Activated CD4-positive, alpha-beta T cell treated with anti-CD3 and anti-CD28 coated beads, Interleukin-2, amount 50 U/mL, for 1 hour (primary cell): ENCODE data around the gene CACNA1E.

Experiments used
- DNase-seq: peaks from one replicate; pipeline ENCODE4 v3.0.0-alpha.2; 2020

CACNA1E gene

DNA sequence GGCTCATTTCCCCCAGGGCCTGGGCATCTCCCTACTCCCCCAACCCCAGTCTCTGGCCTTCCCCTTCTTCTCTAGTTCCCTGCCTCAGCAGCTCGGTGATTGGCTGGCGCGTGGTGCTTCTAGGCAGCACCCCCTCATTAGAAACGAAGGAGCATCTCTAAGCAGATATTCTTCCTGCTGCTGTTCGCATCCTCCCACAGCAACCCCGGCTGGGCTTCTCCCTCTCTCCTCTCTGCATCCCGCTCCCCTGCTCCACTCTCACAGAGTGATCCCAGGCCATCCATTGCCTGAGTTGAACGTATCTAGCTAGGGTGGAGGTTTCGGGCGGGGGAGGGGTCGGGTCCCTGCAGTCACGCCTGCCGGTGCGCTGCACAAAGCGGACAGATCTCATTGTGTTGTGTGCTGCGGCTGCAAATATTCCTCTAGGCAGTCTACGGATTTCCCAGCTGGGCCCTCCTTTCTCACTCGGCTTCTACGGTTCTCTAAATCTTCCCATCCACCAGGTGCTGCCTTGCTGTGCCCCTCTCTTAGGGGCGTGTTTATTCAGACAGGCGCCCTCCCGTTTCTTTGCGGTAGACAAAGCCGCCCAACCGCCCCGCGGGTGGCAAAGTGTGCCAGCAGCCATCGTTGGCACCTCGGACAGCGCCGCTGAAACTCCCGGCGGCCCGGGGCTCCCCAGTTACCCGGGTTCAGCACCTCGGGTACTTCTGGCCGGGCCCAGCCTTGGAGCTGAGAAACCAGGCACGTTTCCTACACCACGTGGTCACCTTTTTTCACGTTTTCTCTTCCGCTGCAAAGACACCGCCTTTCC lies 2.2 kb downstream of the CACNA1E start:
- DNase-seq, result no peak

DNA sequence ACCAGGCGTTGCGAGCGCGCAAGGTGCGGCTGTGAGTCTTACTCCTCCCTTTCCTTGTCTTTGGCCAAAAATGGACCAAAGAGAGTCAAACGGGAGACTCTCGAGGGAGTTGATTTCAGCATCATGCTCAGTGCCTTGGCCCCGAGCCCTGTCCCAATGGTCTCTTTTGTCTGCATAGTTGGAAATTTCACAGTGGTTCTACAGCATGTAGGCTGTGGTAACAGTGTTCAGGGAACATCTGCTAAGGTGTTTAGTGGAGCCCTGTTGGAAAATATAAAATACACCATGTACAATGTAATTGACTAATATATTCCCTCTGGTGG lies 2.7 kb downstream of the CACNA1E start:
- no peak for DNase-seq

DNA sequence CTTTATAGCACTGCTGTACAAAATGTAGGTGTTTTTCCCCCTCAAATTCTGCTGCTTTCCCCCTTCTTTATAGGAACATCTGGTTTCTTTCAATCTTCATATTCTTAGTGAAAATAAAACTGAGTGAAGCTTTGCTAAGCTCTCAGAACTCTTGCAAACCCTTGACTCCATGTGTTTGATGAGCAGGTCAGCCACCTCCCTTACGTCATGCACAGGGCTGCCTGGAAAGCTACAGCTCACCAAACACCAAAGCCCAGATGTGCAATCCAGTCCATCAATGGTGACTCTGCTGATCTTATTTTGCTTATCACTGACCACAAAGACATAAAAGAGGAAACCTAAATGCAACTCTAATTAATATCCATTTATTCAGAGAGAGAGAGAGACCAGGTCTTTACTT lies 5.5 kb downstream of the CACNA1E start:
- DNase-seq, result no peak

DNA sequence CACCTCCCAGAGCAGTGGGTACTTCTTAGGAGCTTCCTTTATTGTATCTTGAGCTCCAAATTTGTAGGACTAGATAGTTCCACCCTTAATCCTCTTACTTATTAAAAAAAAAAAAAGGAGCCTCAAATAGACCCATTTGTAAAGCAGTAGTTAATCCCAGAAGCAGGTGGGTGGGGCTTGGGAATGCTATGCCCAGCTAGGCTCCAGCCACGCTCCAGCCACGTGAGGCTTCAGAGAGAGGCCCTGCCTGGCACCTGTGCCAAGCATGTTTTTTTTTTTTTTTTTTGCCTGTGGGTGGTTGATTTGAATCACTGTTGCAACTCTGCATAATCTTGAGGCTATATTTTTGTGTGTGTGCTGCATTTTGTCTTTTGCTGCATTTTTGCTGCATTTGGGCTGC lies 7.0 kb downstream of the CACNA1E start:
- no peak for DNase-seq

DNA sequence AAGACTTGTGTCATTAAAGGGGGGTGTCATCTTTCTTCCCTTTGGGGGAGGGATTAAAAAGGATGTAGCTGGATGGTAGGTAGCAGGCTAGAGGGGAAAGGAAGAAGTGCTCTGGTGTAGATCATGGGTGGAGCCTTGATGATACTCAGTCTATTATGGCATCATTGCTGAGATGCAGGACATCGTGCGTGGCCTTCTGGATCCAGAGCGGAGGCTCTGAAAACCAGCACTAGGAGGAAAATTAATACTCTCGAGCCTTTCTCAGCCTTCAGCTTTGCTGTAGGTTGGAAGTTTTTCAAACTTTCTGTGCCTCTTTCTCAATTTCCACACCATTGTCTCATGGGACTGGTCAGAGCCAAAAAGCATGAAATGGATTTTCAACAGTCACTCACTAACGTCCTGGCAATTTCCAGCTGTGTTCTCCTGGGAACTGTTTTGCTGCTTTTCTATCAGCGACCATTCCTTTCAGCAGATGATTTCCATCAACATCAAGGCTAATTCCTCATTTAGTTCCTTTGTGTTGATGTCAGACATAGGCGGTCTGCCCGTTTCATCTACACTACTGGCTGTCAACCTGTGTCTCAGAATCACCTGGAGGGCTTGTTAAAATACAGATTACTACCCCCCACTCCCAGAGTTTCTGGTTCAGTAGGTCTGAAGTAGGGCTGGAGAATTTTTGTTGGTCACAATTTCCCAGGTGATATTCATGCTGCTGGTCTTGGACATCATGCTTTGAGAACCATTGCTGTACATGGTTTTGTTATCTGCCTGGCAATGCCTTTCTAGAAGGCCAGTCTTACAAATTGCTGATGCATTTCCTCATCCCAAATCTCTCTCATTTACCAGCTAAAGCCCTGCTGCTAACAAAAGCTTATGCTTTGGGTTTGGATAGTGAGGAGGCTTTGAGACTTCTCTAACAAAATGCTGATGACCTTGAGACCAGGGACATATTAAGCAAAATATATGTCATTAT lies 7.7 kb downstream of the CACNA1E start:
- DNase-seq, result no peak

DNA sequence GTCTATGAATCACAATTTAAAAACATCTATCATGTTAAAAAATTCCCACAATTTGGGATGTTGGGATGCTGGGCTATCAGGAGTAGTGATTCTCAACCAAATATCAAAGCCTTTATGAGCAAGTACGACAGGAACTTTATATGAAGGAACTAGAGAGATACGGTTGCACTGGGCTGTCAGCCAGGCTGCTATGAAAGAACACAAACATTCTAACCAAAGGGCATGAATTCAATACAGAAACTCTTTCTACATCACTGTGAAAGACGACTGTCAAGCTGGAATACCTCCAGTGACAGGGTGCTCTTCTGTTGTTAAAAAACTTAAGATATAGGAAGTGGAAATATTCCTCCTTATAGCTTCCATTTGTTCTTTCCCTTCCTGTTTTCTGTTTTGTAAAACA lies 9.8 kb downstream of the CACNA1E start:
- DNase-seq, result no peak

DNA sequence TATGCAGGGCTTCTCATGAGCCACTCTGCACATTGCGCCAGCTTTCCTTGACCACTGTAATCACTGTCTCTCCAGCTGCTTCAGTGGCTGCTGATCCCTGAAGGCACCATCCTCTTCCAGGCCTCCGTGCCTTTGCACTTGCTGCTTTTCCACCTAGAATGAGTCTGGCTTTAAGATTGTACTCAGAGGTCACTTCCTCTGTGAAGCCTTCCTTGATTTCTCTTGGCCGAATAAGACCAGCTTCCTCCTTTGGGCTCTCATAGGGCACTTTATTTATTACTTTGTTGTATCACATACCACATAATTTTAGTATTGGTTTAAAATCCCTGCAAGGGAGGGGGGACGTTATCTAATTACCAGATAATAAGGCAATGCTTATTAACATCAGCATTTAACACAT lies 10.6 kb downstream of the CACNA1E start:
- DNase-seq, result no peak

DNA sequence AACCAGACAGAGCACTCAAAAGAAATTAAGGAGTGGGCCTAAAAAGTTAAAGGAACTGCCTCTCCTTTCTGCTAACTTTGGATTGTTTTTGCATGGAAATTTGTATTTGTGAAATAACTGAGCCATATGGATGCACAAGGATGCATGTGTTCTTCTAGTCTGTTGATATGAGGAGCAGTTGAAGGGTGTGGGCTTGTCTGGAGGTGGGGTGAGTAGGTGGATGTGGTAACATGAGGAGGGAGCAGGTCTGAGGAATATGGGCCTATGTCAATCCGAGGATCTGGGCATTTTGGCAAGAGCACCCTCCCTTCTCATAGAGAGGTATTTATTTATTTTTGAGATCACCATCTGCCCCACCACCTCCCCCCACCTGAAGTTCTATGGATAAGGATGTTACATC lies 13.4 kb downstream of the CACNA1E start:
- no peak for DNase-seq

DNA sequence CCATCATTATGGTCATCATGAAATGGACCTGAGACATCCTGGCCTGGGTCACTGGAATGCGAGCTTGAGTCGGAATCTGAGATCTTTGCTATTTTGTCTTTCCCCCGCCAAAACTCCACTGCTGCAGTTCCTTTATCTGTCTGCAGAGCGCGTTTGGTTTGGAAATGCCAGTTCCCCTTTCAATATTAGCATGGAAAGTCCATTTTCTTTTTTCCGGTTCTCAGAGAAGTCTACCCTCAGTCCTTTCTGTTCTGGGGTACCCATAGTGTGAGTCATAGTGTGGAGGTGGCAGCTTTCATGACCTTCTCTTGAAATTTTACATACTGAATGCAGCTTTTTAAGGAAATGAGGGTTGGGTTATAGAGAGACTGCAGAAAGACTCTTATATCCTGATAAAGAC lies 14.6 kb downstream of the CACNA1E start:
- no peak for DNase-seq

DNA sequence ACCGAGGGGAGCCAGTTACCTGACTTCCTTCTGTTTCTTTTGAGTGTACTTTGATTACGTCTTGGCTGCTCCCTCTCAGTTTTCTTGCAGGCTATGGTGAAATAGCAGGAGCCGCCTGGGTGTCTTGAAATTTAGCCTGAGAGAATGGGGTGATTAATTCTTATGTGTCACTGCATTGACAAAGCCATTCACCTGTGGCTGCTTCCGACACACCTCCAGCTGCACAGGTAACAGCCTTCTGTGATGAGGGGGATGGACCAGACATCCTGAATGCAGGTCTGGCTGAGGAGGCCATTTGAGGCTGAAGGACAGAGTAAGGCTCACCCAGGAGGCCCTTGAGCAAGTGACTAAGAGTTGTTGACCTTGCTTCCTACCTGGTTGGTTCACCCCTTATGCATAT lies 16.5 kb downstream of the CACNA1E start:
- DNase-seq, result no peak

DNA sequence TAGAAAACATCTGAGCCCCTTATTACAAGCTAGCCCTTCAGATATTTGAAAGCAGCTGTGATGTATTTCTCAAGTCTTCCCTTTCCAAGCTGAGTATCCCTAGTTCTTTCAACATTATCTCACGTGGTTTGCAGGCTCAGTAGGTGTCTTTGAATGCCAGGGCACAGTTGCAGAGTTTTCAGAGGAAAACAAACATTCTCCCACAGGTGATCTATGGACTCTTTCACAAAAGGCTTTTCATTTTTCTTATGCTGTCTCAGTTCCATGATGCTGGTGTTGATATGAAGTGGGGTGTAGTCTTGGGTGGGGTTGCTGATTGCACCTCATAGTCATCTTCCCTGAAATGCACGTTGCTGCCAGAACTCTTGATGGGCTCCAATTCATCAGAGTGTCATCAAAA lies 17.3 kb downstream of the CACNA1E start:
- no peak for DNase-seq

DNA sequence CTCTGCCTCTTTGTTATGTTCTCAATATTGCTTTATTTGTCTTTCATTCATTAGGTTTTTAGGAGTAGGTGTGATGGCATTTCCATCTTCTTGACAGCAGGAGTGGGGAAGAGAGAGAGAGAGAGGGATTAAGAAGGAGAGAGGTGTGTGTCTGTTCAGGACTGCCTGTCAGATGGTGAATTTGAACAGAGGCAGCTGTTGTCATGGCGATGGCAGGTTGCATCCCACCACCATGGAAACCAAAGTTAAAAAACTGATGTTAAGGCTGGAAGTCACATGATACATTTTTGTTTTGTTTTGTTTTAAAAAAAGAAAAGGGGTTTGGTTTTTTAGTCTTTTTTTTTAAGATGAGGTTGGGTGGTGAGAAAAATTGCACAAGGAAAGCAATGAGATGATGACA lies 18.3 kb downstream of the CACNA1E start:
- no peak for DNase-seq

DNA sequence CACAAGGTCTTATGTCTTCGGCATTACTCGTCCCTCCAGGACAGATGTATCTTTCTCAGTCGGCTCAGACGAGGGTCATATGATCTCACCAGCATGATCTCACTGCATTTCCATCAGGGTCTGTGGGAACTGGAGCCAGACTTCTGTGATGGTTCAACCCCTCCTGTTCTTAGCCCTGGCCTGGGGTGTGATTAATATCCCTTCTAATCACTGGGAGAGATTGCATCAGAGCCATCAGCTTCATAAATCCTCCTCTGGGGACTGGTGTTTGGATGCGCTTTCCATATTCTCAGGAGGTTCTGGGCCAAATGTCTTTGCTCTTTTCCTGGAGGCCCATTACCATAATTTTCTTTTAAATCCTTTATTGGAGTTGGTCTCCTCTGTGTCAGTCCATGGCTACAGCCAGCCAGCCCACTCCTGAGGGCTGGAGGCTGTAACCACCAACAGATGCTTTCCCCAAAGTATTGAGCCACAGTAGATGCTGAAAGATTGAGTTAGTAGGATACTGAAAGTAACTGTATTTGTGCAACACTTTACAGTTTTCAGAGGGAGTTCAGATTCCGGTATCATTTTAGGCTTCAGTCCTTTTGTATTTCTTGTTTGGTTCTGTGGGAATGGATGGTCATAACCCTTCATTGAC lies 20.0 kb downstream of the CACNA1E start:
- DNase-seq, result no peak

DNA sequence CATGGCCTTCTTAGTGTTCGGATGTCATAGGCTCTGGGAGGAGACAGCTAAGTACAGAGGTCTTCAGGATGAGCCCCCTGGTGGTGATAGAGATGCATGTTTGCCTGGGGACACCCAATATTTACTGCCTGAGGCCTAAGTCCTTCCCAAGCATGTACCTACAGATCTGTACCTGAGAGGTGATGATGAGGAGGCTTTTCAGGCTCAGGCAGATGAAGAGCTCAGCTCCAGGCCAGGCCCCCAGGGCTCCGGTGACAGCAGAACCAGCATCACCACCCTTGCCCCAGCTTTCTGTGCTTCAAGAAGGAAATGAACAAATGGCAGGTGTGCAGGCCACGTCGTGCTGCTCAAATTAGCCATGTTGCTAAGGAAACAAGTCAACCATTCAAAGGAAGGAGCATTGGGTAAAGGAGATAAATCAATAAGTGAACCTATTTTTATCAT lies 21.1 kb downstream of the CACNA1E start:
- DNase-seq, result no peak

DNA sequence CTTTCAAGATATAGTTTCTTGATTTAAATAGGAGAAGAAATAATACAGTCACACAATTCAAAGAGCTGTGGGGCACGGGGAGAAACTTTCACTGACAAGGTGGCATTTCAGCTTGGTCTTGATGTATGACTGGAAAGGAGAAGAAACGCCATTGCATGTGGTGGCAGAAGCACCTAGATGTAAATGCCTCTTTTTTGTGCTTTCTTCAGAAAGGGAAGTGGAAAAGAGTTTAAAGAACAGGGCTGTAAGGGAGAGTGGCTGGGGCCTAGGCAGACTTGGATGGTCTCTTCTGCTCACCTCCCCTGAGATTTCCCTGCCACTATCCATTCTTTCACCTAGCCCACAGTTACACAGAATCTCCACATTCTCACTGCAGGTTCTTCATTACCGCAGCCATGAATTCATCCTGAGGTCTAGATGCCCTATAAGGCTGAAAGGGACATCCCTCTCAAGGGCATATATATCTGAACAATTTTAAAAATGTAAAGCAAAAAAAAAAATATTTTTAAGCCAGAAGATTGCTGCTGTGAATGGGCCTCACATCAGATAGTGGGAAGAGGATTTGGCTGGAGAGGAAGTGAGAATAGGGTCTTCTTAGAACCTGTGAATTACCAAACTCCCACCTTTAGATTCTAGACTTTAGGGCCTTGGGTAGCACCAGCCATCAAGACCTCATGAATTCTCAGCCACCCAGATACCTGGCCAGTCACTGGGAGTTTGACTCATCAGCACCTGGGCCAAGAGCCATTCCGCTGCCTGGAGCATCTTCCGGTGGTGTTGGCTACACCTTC lies 23.4 kb downstream of the CACNA1E start:
- DNase-seq, result no peak

DNA sequence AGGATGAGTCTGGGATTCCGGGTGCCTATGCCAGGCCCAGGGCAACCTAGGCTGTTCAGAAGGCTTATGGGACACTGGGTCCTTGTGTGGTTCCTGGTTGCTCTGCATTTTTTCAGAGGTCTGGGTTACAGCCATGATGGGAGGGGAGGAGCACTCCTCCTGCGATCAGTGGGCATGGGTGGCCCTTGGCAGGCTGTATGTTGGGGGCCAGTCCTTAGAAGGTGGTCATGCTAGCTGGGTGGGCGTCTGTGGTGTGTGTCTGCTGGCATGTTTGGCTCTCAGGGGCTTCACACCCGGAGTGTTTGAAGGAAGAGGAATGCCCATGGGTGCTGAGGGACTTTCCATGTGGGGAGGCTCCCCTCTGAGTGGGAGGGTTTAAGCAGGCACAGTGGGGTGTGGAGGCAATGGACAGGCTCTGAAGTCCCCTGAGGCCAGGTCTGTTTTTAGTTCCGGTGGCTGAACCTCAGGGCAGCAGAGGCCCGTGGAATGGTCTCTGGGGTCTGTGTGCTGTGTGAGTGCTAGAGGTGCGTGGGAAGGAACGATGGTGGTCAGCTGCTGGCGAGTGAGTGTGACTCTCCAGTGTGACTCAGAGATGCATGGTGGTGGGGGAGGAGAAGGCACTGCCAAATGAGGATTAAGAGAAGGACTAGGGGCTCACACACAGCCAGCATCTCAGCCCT lies 25.3 kb downstream of the CACNA1E start:
- DNase-seq, result no peak

DNA sequence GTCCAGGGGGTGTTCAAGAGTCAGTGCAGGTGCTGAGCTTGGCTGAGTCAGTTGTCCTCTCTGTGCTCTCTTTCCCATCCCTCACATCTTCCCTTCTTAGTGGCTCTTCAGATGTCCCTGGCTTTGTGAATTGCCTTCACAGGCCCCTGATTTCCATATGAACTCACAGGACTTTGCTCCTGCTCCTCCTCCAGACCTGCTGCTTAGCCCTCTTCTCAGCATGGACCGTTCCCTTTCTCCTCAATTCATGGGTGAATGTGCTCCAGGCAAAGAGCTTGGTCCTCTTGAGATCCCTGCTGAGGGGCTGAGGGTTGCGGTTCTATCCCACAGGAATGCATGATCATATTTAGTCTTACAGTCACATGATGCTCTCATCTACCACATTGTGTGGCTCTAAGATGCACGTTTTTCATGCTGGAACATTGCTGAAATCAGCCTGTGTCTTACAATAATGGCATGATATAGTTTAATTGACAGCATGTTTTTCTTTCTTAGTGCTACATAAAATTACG lies 30.5 kb downstream of the CACNA1E start:
- no peak for DNase-seq

DNA sequence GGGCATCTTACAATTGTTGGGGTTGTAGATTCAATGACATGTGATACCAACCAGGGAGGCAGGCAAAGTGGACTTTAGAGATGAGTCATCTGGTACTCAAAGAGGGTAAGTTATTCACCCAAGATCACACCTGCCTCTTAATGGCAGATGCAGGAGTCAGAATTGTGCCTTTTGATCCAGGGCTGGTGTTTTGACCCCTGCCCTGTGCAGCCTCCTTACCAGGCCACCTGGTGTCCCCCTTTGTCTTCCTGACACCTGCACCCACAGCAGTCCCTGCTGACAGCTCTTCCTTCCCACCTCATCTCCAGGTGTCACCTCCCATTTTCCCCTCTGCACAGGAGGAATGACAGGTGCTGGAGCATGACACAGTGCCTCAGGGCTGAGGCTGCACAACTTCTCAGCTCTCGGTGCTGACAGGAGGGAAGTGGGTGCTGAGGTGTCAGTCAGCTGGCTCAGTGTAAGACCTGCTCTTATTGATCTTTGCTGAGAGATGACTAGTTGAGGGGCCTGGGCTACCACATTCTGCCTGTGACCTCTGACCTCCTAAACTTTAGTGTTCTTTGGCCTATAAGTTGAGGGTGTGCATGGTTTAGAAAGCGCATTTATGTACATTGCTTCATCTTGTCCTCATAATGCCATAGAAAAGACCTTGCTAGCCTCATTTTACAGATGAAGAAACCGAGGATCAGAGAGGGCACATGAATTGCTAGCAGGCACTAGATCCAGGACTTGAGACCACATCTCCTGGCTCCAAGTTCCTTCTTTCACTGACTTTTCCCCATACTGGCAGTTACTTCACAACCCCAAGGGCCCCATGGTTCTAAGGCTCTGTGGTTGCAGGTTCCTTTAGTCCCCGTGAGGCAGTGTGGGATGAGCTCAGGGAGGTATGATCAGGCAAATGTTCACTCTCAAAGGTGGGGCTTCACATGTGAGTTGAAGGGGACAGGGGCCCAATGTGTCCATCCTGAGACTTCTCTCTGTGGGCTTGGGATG lies 31.3 kb downstream of the CACNA1E start:
- no peak for DNase-seq

DNA sequence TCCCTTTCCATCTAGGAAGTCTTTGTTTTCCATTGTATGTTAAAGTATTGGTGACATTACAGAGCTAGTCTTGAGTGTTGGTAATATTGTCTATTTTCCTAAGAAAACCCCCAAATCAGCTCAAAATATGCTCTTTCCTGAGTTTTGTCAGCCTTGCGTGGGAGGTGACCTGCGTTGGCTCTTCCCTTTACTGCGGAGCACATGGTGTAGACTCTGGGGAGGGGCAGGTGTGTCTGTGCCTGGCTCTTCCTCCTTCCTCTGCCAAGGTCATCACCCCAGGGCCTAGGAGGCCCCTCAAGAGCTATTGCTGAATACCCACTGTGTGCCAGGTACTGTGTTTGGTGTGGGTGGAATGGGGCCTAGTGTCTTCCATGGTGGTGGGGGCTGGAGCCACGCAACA lies 33.4 kb downstream of the CACNA1E start:
- no peak for DNase-seq

DNA sequence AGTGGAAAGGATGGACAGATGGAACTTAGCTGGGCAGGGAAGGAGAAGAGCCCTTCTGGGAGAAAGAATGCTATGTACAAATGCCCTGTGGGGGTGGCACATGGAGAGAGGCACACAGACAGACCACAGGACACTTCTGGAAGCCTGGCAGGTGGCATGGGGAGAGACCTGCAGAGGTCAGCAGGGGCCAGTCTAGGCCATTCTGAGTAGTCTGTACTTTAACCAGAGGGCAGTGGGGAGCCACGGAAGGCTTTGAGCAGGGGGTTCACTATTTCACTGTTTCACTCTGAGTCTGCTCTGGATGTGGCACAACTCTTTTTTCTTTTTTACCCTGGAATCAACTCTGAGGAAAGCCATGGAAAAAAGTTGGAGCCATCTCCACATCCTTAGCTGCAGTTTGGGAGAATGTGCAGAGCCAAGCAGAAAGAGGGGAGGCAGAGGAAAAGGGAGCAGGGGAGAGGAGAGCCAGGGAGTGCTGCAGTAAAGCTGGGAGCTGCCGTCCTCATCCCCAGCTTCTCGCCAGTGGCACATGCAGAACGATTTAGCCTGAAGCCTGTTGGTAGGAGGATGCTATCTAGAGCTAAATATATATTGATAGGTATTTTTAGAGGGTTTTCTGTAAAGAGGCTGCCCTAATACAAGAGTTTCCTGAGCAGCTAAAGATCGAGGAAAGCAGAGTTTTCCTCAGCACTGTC lies 34.0 kb downstream of the CACNA1E start:
- no peak for DNase-seq
